Measurements from ENCODE around the gene TMEM176A. TPM values are rescaled to one million over a fixed set of nuclear protein-coding genes. Genes with fewer than 3 reads are reported as not detected.
"Not testable (repeated sequence)": the region's sequence is repeated elsewhere in the genome, so short reads cannot be mapped to it uniquely, and the experiment has no call there.

Gene TMEM176A
- total RNA-seq (2014; rRNA removed; shearing (Covaris generic)) = not detected in 2 replicates
- polyA plus RNA-seq (2015; cell fraction: cytosol; rRNA removed) = not detected in 2 replicates
- not detected in 2 replicates for polyA plus RNA-seq (2015; cell fraction: nucleus; rRNA removed)

GRCh38 chr7:150800581-150801241, at the start of gene TMEM176A:
Gene TMEM176A, plus strand, starts transcription at chr7:150800769. Its CDS starts 782 bp downstream, at chr7:150801551.
- in situ Hi-C loops (cut with HindIII; ENCODE audit: low pct_unique_long_range_greater_than_20kb, low sequenced_read_pairs) = no loop called here
- no peak for DNase-seq (ENCODE audit: low read depth, low spot score)

GRCh38 chr7:150751702-150752101, 48.9 kb upstream of the TMEM176A start:
- DNase-seq (ENCODE audit: low read depth, low spot score) = no peak
- in situ Hi-C loops (cut with HindIII; ENCODE audit: low pct_unique_long_range_greater_than_20kb, low sequenced_read_pairs) = no loop called here

GRCh38 chr7:150753239-150753638, 47.3 kb upstream of the TMEM176A start:
- DNase-seq (ENCODE audit: low read depth, low spot score) = no peak
- in situ Hi-C loops (cut with HindIII; ENCODE audit: low pct_unique_long_range_greater_than_20kb, low sequenced_read_pairs) = no loop called here

GRCh38 chr7:150753826-150754603, 46.6 kb upstream of the TMEM176A start:
- in situ Hi-C loops (cut with HindIII; ENCODE audit: low pct_unique_long_range_greater_than_20kb, low sequenced_read_pairs) = no loop called here
- peak; percentile 56 for DNase-seq (ENCODE audit: low read depth, low spot score)

GRCh38 chr7:150754951-150755350, 45.6 kb upstream of the TMEM176A start:
- no peak for DNase-seq (ENCODE audit: low read depth, low spot score)
- in situ Hi-C loops (cut with HindIII; ENCODE audit: low pct_unique_long_range_greater_than_20kb, low sequenced_read_pairs) = no loop called here

- in situ Hi-C loops (cut with HindIII; ENCODE audit: low pct_unique_long_range_greater_than_20kb, low sequenced_read_pairs) = no loop called here
- no peak for DNase-seq (ENCODE audit: low read depth, low spot score)
Observed at GRCh38 chr7:150755473-150756099, 45.0 kb upstream of the TMEM176A start.

- in situ Hi-C loops (cut with HindIII; ENCODE audit: low pct_unique_long_range_greater_than_20kb, low sequenced_read_pairs) = no loop called here
- DNase-seq (ENCODE audit: low read depth, low spot score) = no peak
Observed at GRCh38 chr7:150756166-150756565, 44.4 kb upstream of the TMEM176A start.

- in situ Hi-C loops (cut with HindIII; ENCODE audit: low pct_unique_long_range_greater_than_20kb, low sequenced_read_pairs) = no loop called here
- DNase-seq (ENCODE audit: low read depth, low spot score) = peak; percentile 57
Observed at GRCh38 chr7:150756858-150757257, 43.7 kb upstream of the TMEM176A start.

GRCh38 chr7:150759479-150759878, 41.1 kb upstream of the TMEM176A start:
- no peak for DNase-seq (ENCODE audit: low read depth, low spot score)
- in situ Hi-C loops (cut with HindIII; ENCODE audit: low pct_unique_long_range_greater_than_20kb, low sequenced_read_pairs) = no loop called here

- in situ Hi-C loops (cut with HindIII; ENCODE audit: low pct_unique_long_range_greater_than_20kb, low sequenced_read_pairs) = no loop called here
- DNase-seq (ENCODE audit: low read depth, low spot score) = no peak
Observed at GRCh38 chr7:150766334-150766709, 34.2 kb upstream of the TMEM176A start.

- in situ Hi-C loops (cut with HindIII; ENCODE audit: low pct_unique_long_range_greater_than_20kb, low sequenced_read_pairs) = no loop called here
- DNase-seq (ENCODE audit: low read depth, low spot score) = no peak
Observed at GRCh38 chr7:150769768-150770167, 30.8 kb upstream of the TMEM176A start.

- not testable (repeated sequence) for DNase-seq (ENCODE audit: low read depth, low spot score)
Observed at GRCh38 chr7:150774131-150774530, 26.4 kb upstream of the TMEM176A start.

GRCh38 chr7:150778014-150778737, 22.4 kb upstream of the TMEM176A start:
- no peak for DNase-seq (ENCODE audit: low read depth, low spot score)
- in situ Hi-C loops (cut with HindIII; ENCODE audit: low pct_unique_long_range_greater_than_20kb, low sequenced_read_pairs) = no loop called here

More at GRCh38 chr7:150774131-150774530, 26.4 kb upstream of the TMEM176A start:
- in situ Hi-C loops (cut with HindIII; ENCODE audit: low pct_unique_long_range_greater_than_20kb, low sequenced_read_pairs) = not testable (repeated sequence)

GRCh38 chr7:150778738-150779301, 21.7 kb upstream of the TMEM176A start:
- DNase-seq (ENCODE audit: low read depth, low spot score) = peak; percentile 91
- in situ Hi-C loops (cut with HindIII; ENCODE audit: low pct_unique_long_range_greater_than_20kb, low sequenced_read_pairs) = no loop called here

- in situ Hi-C loops (cut with HindIII; ENCODE audit: low pct_unique_long_range_greater_than_20kb, low sequenced_read_pairs) = no loop called here
- no peak for DNase-seq (ENCODE audit: low read depth, low spot score)
Observed at GRCh38 chr7:150780292-150780691, 20.3 kb upstream of the TMEM176A start.

GRCh38 chr7:150781103-150781502, 19.5 kb upstream of the TMEM176A start:
- DNase-seq (ENCODE audit: low read depth, low spot score) = no peak
- in situ Hi-C loops (cut with HindIII; ENCODE audit: low pct_unique_long_range_greater_than_20kb, low sequenced_read_pairs) = no loop called here

GRCh38 chr7:150781961-150782360, 18.6 kb upstream of the TMEM176A start:
- no peak for DNase-seq (ENCODE audit: low read depth, low spot score)
- in situ Hi-C loops (cut with HindIII; ENCODE audit: low pct_unique_long_range_greater_than_20kb, low sequenced_read_pairs) = no loop called here
